Mesenchymal stem cell (in vitro differentiated cells and primary cell): ENCODE data around the gene BEAN1.

ENCODE experiments used
- DNase-seq: peaks from one replicate; pipeline ENCODE4 v3.0.0-alpha.2; 2013
- H2AFZ ChIP-seq: one replicate; pipeline ENCODE4 v1.6.1; 2013; ENCODE audit warnings: low read depth, mild to moderate bottlenecking, control low read depth, inconsistent platforms, low read length, moderate library complexity
- H2AK5ac ChIP-seq: 2 replicates; pipeline ENCODE4 v1.6.1; 2013; ENCODE audit warnings: low read length, moderate library complexity, mild to moderate bottlenecking, inconsistent platforms; ENCODE audit not compliant: severe bottlenecking
- H2BK120ac ChIP-seq: one replicate; pipeline ENCODE4 v1.6.1; 2013; ENCODE audit warnings: low read depth, mild to moderate bottlenecking, inconsistent platforms, low read length, moderate library complexity
- H2BK12ac ChIP-seq, 2 experiments: one replicate each; pipeline ENCODE4 v1.6.1; 2013; ENCODE audit warnings: inconsistent platforms in 2 of 2, low read length in 2 of 2, mild to moderate bottlenecking in 2 of 2, moderate library complexity in 2 of 2, control low read depth in 1 of 2
- H2BK15ac ChIP-seq: one replicate; pipeline ENCODE4 v1.6.1; 2013; ENCODE audit warnings: mild to moderate bottlenecking, low read depth, inconsistent platforms; ENCODE audit not compliant: poor library complexity, severe bottlenecking
- H2BK5ac ChIP-seq: 2 replicates; pipeline ENCODE4 v1.6.1; 2013; ENCODE audit warnings: low read depth, mild to moderate bottlenecking, low read length, control low read depth, inconsistent platforms; ENCODE audit not compliant: poor library complexity, severe bottlenecking
- H3K14ac ChIP-seq, 2 experiments: one replicate each; pipeline ENCODE4 v1.6.1; 2013; ENCODE audit warnings: inconsistent platforms in 2 of 2, low read length in 2 of 2, control low read depth in 1 of 2, mild to moderate bottlenecking in 1 of 2, moderate library complexity in 1 of 2
- H3K18ac ChIP-seq, 2 experiments: one replicate each; pipeline ENCODE4 v1.6.1; 2013; ENCODE audit warnings: inconsistent platforms in 2 of 2, low read length in 2 of 2, control low read depth in 1 of 2, low read depth in 1 of 2, mild to moderate bottlenecking in 1 of 2
- H3K23ac ChIP-seq, 2 experiments: one replicate each; pipeline ENCODE4 v1.6.1; 2013; ENCODE audit warnings: inconsistent platforms in 2 of 2, low read length in 2 of 2, mild to moderate bottlenecking in 2 of 2, moderate library complexity in 2 of 2, control low read depth in 1 of 2
- H3K27ac ChIP-seq: 2 replicates; pipeline ENCODE4 v1.5.1; 2013; ENCODE audit warnings: mild to moderate bottlenecking, moderate library complexity, low read length, control low read depth, inconsistent platforms; ENCODE audit not compliant: poor library complexity, severe bottlenecking
- H3K27me3 ChIP-seq, 2 experiments: 2 replicates each; pipeline versions ENCODE4 v1.6.1 to v1.7.0; 2013; ENCODE audit warnings: low read length in 2 of 2, mild to moderate bottlenecking in 2 of 2, moderate library complexity in 2 of 2, control low read depth in 1 of 2, inconsistent platforms in 1 of 2; ENCODE audit not compliant: control insufficient read depth in 1 of 2, insufficient read depth in 1 of 2
- H3K36me3 ChIP-seq, 2 experiments: 2 replicates each; pipeline versions ENCODE4 v1.6.1 to v1.7.0; 2013; ENCODE audit warnings: low read length in 2 of 2, control low read depth in 1 of 2, inconsistent platforms in 1 of 2, low read depth in 1 of 2, mild to moderate bottlenecking in 1 of 2; ENCODE audit not compliant: insufficient read depth in 2 of 2, control insufficient read depth in 1 of 2
- H3K4ac ChIP-seq, 2 experiments: one replicate each; pipeline ENCODE4 v1.6.1; 2013; ENCODE audit warnings: inconsistent platforms in 2 of 2, low read length in 2 of 2, mild to moderate bottlenecking in 2 of 2, moderate library complexity in 2 of 2, control low read depth in 1 of 2, low read depth in 1 of 2
- H3K4me1 ChIP-seq: 2 replicates; pipeline ENCODE4 v1.6.1; 2013; ENCODE audit warnings: low read depth, low read length, control low read depth; ENCODE audit not compliant: control insufficient read depth, insufficient read depth
- H3K4me2 ChIP-seq: 2 replicates; pipeline ENCODE4 v1.6.1; 2013; ENCODE audit warnings: low read length, mild to moderate bottlenecking, inconsistent platforms; ENCODE audit not compliant: poor library complexity, severe bottlenecking
- H3K4me3 ChIP-seq, 2 experiments: 2 replicates each; pipeline versions ENCODE4 v1.5.1 to v1.7.0; 2013; ENCODE audit warnings: low read length in 2 of 2, mild to moderate bottlenecking in 2 of 2, control low read depth in 1 of 2, low read depth in 1 of 2; ENCODE audit not compliant: insufficient read depth in 1 of 2
- H3K79me1 ChIP-seq: replicated peaks from 2 replicates; pipeline ENCODE4 v1.6.1; 2013; ENCODE audit warnings: mild to moderate bottlenecking, control low read depth, low read length, inconsistent platforms; ENCODE audit not compliant: poor library complexity, severe bottlenecking
- H3K9ac ChIP-seq: 2 replicates; pipeline ENCODE4 v1.7.0; 2013; ENCODE audit warnings: mild to moderate bottlenecking, low read length, moderate library complexity
- H3K9me3 ChIP-seq: 2 replicates; pipeline ENCODE4 v1.7.0; 2013; ENCODE audit warnings: mild to moderate bottlenecking, low read length; ENCODE audit not compliant: control insufficient read depth
- H4K8ac ChIP-seq: one replicate; pipeline ENCODE4 v1.6.1; 2013; ENCODE audit warnings: inconsistent platforms, mild to moderate bottlenecking, low read length, moderate library complexity
- H4K91ac ChIP-seq: one replicate; pipeline ENCODE4 v1.6.1; 2013; ENCODE audit warnings: mild to moderate bottlenecking, low read length, inconsistent platforms
- WGBS: methylation state at CpG from one replicate; pipeline ENCODE4 v1.1.7; 2013; ENCODE audit warnings: mixed read lengths; 5-methylcytosine and 5-hydroxymethylcytosine counted together

The BEAN1 gene

DNA sequence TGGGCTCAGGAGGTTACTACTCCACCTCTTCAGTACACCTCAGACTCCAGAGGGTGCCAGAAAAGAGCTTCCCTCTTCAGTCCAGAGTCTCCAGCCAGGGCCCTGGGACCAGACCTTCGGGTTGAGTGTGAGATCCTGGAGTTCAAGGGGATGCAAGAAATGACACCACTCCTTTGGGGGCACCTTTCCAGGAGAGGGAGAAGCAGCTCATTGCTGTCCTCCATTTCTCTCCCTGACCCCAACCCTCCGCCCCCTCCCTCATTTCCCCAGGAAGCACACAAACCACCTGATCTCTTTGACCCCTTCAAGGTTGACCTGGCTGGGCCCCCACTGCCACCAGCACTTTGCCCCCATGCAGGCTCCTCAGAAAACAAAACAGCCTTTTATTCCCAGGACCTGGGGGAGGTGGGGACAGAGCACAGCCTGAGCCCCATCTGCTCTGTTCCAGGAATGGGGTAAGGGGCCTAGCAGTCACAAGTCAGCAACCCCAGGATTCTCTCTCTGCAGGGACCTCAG is 39.2 kb upstream of the BEAN1 start:
- no peak overlapping the region for H2BK5ac ChIP-seq
- peaks cover 8% of the 10 kb centered on the region for H3K4me1 ChIP-seq
- no peak overlapping the region for H4K91ac ChIP-seq
- H2AK5ac ChIP-seq = no peak overlapping the region
- H3K9ac ChIP-seq = no peak overlapping the region
- no peak overlapping the region for H2AFZ ChIP-seq
- H3K27me3 ChIP-seq = peaks cover 0 to 9% of the 10 kb centered on the region in 2 experiments
- H2BK120ac ChIP-seq = no peak overlapping the region
- no peak overlapping the region for H3K4ac ChIP-seq
- H4K8ac ChIP-seq = no peak overlapping the region
- H3K4me3 ChIP-seq = no peak overlapping the region
- no peak overlapping the region for H3K23ac ChIP-seq
- H3K18ac ChIP-seq = no peak overlapping the region
- H2BK15ac ChIP-seq = no peak overlapping the region
- 93% methylated on average over 2 of the region's 2 CpGs for WGBS
- H3K14ac ChIP-seq = no peak overlapping the region
- no peak overlapping the region for H3K27ac ChIP-seq
- H3K9me3 ChIP-seq = no peaks in the 10 kb centered on the region
- DNase-seq = no peak
- H3K4me2 ChIP-seq = no peak overlapping the region
- H3K79me1 ChIP-seq = no peaks in the 10 kb centered on the region
- peaks cover 0 to 3% of the 10 kb centered on the region in 2 experiments for H3K36me3 ChIP-seq
- H2BK12ac ChIP-seq = no peak overlapping the region

DNA sequence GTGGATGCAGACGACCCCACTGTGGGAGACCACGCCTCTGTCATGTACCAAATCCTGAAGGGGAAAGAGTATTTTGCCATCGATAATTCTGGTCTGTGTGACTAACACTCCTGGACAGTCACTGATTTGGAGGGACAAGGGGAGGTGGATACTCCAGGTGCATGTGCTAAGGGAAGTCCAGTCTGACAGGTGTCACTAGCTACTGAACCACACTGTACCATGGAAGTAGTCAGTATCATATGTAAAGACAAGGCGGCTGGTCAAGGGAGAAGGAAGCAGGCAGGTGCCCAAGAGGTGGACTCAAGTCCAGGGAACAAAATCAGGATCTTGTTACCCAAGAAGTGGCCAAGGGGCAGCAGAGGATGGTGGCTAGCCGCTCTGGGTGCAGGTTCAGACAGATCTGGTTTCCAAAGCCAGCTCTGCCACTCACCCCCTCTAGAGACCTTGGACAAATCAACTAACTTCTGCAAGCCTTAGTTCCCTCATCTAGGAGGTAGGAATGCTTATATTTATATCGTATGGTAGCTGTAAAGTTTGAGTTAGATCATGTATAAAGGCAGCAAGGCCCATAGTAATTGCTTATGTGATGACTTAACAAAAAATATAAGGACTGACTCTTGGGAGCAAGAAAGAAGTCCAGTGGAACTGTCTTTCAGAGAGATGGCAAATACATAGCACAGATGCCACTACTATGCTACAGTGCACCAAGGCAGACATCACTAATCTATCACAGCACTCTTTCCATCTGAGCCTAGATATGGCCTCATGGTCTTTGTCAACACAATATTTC is 38.5 kb upstream of the BEAN1 start:
- Histone ChIP-seq H2BK5ac (no peak overlapping the region), H3K9ac (no peak overlapping the region), H2BK15ac (no peak overlapping the region), H4K8ac (no peak overlapping the region), H3K4ac (no peak overlapping the region), H3K36me3 (peaks cover 0 to 3% of the 10 kb centered on the region in 2 experiments), H2BK12ac (no peak overlapping the region), H2AFZ (no peak overlapping the region), H3K23ac (no peak overlapping the region), H4K91ac (no peak overlapping the region), H3K4me2 (no peak overlapping the region), H3K4me1 (peaks cover 5% of the 10 kb centered on the region), H2AK5ac (no peak overlapping the region), H3K4me3 (no peak overlapping the region), H3K18ac (no peak overlapping the region), H2BK120ac (no peak overlapping the region), H3K27ac (no peak overlapping the region), H3K14ac (no peak overlapping the region), H3K9me3 (no peaks in the 10 kb centered on the region), H3K79me1 (no peaks in the 10 kb centered on the region), H3K27me3 (peaks cover 0 to 9% of the 10 kb centered on the region in 2 experiments)
- no peak for DNase-seq
- 96% methylated on average over 6 of the region's 6 CpGs for whole genome bisulfite sequencing

DNA sequence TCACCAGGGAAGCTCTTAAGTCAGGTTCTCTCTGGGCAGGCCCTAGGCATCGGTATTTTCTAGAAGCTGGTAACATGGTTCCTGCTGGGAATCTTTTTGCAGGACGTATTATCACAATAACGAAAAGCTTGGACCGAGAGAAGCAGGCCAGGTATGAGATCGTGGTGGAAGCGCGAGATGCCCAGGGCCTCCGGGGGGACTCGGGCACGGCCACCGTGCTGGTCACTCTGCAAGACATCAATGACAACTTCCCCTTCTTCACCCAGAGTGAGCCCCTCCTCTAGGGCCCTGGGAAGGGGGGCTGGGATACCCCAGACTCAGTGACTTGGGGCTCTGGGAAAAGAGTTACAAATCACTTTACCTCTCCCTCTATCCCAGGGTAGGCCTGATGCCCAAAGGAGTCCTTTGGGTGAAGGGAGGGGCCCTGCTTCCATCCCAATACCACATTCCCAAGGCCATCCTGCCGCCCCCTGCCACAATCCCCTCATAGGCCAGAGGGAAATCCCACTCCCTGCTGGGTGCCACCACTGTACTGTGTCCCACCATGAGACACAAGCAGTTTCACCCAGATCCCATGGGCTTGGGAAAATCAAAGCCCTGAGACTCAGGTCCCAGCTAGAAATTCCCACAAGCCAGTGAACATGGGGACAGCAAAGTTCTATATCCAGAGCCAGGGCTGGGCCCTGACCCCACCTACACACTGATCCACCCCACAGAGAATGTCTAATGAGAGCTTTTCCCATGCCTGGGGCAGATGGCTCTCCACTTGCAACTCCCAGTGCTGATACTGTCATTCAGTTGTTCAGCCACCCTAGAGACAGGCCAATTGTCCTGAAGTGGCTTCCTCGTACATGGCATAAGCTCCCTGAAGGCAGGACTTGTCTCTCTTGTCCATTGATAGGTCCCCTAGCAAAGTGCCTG is 37.6 kb upstream of the BEAN1 start:
- Histone ChIP-seq H3K9ac (no peak overlapping the region), H2AK5ac (no peak overlapping the region), H3K27me3 (peaks cover 0 to 9% of the 10 kb centered on the region in 2 experiments), H4K91ac (no peak overlapping the region), H3K4me2 (no peak overlapping the region), H3K4ac (no peak overlapping the region), H4K8ac (no peak overlapping the region), H3K4me3 (no peak overlapping the region), H3K79me1 (no peaks in the 10 kb centered on the region), H2BK12ac (no peak overlapping the region), H3K18ac (no peak overlapping the region), H3K23ac (no peak overlapping the region), H3K36me3 (peaks cover 0 to 3% of the 10 kb centered on the region in 2 experiments), H2BK15ac (no peak overlapping the region), H2BK120ac (no peak overlapping the region), H2AFZ (no peak overlapping the region), H3K27ac (no peak overlapping the region), H2BK5ac (no peak overlapping the region), H3K9me3 (no peaks in the 10 kb centered on the region), H3K4me1 (peaks cover 2% of the 10 kb centered on the region), H3K14ac (no peak overlapping the region)
- no peak for DNase-seq
- WGBS = 97% methylated on average over 13 of the region's 13 CpGs
